Measurements from ENCODE around the gene PLEKHA6.

DNA sequence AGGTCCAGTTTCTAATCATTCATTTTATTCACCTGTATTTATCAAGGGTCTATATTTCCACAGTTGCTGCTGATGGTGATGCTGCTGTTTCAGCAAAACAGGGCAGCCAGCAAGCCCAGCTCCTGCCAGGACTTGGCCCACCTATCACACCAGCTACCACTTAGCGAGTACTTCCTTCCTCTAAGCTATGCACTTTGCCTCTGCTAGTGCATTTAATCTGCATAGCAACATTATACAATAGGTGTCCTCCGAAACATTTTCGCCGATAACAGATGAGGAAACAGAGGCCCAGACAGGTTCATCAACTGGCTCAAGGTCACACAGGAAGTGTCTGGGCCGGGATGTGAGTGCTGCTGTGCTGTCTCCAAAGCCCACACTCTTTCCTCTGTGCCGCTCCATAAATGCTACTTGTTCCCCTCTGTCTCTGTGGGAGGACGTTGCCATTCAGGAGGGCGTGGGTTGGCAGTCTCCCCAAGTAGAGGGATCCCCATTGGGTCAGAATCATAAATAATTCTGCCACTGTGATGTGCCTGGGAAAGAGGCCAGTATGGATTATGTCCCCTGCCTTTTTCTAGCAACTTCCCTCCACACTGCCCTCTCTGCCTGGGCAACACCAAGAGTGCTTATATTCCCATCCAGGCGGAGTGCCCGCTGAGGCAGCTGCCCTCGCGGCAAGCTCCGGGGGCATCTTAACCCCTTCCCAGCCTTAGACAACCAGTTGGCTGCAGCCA is 9.4 kb upstream of the PLEKHA6 start:
- TF ChIP-seq CTCF (IDR thresholded peaks at IDR 0.05) (no peak), POLR2A (IDR thresholded peaks at IDR 0.05) (no peak), POLR2AphosphoS5 (IDR thresholded peaks at IDR 0.05) (no peak), EP300 (IDR thresholded peaks at IDR 0.05) (no peak)
